Measurements from ENCODE around the gene ENHO. TPM values are rescaled to one million over a fixed set of nuclear protein-coding genes. Genes with fewer than 3 reads are reported as not detected.

The ENHO gene
- total and polyA plus RNA-seq, 2 of the 8 experiments (the other 6 are each of a cell fraction or from before 2014, with no cell fraction given) = 12.2 to 49.4 TPM

GRCh38 chr9:34518896-34519295 lies 3.9 kb downstream of the ENHO start (continued):
- TF ChIP-seq KDM4A (IDR thresholded peaks at IDR 0.05; ENCODE audit: low read depth, low read length, severe bottlenecking) (no peak), FOSL1 (IDR thresholded peaks at IDR 0.05; ENCODE audit: insufficient read depth, low read depth, low read length) (no peak)
